ENCODE results near the gene ALDH3A1.

The ALDH3A1 gene

DNA sequence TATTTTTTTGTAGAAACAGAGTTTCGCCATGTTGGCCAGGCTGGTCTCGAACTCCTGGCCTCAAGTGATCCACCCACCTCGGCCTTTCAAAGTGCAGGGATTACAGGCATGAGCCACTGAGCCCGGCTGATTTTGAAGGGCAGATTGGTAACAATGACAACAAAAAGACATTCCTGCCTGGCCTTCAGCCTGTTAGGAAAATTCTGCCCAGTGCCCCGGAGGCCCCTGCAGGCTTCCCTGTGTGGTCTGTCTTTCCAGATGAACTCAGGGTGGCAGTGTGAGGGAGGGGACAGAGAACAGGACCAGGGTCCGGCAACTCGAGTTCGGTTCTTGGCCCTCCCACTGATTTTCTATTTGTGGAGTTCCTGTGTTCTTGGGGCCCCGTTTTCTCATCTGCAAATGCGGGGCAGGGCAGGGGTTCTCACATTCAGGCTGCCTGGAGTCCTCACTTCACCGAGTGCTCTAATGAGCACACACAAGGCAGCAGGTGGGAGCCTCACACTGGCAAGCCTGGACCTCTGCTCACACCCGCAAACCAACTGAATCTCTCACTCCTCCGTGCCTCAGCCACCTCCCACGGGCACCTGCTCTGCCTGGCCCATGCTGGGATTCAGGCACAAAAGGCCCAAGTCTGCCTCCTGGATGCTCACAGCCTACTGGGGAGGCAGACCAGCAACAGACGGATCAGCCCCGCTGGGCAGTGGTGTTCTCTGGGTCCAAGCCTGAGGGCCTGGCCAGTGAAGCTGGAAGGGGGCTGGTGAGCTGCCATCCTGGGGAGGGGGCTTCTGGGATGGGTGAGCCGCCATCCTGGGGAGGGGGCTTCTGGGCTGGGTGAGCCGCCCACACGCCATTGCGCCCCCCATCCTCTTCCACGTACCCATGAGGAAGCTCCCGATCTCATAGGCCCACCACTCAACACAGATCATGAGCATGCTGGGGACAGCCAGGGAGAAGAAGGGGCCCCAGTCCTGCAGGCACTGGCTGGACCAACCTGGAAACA lies 42.0 kb downstream of the ALDH3A1 start:
- no peak for DNase-seq (ENCODE audit: low read depth in 3 of 3, low spot score in 1 of 3)

DNA sequence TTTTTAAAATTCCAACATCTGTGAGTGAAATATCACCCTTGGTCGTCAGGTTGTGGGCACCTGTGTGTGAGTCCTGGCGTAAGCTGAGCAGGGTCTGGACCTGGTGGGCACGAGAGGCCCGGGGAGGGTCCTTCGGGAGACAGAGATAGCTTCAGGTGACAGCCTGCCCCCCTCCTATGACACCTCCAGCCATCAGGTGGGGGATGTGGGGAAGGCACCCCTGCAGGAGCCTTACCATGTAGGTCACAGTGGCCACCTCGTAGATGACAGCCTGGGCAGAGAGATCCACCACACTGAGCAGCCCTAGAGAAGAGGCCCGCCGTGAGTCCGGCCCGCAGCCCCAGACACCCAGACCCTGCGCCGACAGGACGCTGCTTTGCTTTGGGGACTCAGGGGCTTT lies 42.9 kb downstream of the ALDH3A1 start:
- no peak for DNase-seq (ENCODE audit: low read depth in 3 of 3, low spot score in 1 of 3)

DNA sequence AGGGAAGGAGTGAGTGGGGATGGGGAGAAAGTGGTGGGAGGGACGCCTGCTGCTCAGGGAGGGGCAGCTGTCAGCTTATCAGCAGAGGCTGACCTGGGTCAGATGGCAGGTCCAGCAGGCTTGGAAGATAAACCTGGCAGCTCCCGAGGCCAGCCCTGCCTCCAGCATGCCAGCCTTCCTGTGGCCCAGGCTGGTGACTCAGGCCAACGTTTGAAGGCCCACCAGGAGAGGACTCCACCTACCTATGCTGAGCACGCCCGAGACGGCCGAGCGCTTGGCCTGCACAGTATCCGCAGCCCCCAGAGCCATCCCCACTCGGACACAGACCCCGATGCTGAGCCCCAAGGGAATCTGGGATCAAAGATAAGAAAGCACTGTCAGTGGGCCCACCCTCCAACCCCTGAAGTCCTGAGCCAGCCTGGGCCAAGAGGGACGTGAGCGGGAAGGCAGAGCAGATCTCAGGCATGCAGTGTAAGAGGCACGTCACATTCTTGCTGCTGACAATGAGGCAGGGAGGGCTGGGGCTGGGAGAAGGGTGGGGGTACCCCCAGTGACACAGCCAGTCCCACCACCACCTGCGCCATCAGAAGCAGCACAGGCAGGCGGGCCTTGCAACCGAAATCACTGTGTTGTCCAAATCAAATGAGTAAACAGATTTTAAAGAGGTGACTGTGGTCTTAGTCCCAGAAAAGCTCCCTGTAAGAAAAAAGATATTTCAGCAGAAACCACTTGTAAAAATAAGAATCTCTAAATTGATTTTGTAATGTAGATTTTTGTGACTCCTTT lies 44.1 kb downstream of the ALDH3A1 start:
- DNase-seq (ENCODE audit: low read depth in 3 of 3, low spot score in 1 of 3): no peak

DNA sequence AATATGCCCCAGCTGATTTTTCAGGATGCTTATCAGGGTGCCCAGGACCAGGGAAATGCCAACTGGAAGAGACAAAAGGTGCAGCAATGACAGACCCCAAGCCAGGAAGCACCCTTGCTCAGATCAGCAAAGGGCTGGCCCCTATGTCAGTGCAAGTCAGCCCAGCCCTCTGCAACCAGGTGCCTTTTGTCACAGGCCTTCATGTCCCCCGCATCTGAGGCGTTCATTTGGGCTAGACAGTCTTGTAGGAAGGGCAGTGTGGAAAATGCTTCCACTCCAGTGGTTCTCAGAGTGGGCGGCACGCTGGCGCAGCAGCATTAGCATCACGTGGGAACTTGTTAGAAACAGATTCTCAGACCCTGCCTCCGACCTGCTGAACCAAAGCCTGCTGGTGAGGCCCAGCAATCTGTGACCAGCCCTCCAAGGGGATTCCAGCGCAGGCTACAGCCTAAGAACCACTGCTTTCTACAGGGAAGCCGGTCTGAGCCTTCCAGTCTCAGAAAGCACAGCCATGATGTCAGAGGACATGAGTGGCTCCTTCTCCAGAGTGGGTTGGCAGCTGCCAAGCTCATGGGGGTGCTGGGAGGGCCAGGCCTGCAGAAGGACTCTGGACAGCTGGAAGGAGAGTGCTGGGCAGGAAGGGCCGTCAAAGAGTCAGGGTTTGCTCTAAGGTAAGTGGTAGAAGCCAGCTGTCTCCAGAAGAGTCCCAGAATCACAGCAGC lies 44.8 kb downstream of the ALDH3A1 start:
- no peak for DNase-seq (ENCODE audit: low read depth in 3 of 3, low spot score in 1 of 3)

DNA sequence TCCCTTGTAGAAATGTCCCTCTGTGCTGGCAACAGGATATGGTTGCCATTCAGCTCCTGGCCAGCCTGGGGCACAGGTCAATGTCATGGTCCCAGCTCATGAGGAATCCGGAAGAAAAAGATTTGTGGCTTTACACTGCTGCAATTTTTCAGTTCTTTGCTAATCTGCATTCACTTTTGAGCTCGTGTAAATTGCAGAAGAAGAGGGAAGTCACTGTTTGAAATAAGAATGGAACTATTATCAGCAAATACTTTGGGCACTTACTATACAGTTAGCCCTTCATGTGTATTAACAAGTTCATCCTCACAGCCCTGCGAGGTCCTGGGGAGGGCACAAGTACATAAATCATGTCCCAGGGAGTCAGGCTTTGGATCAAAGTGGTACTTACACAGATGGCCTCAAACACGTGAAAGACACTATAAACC lies 45.9 kb downstream of the ALDH3A1 start:
- DNase-seq (ENCODE audit: low read depth in 3 of 3, low spot score in 1 of 3): no peak
